A549 (cell line): ENCODE results near the gene ZNF808.

ENCODE experiments used
- CTCF ChIP-seq: fragments of >200 bp; sonication (Bioruptor Twin); formaldehyde crosslinking; IDR thresholded peaks from 3 replicates; pipeline ENCODE4 v1.5.1; 2016
- HOXB5 ChIP-seq: fragments of 250-450 bp; sonication (Bioruptor Pico); IDR thresholded peaks from 2 replicates; pipeline ENCODE4 v1.5.0; 2020; ENCODE audit warnings: mild to moderate bottlenecking, moderate library complexity
- KDM1A ChIP-seq: fragments of 200-600 bp; sonication (generic); IDR thresholded peaks from 2 replicates; pipeline ENCODE4 v1.6.1; 2016; ENCODE audit warnings: low read depth, mild to moderate bottlenecking
- RAD21 ChIP-seq, 2 experiments: fragments of >200 bp in 1 of 2; sonication (Bioruptor Twin) in 1 of 2; formaldehyde crosslinking in 1 of 2; IDR thresholded peaks in 1 of 2; conservative IDR thresholded peaks in 1 of 2; 2 replicates in 1 of 2; 3 replicates in 1 of 2; pipeline ENCODE4 v1.6.1; 2012 to 2018; ENCODE audit warnings: inconsistent platforms in 1 of 2
- USF2 ChIP-seq: fragments of 450-650 bp; IDR thresholded peaks from 2 replicates; pipeline ENCODE4 v1.6.1; 2014; ENCODE audit warnings: antibody characterized with exemption

DNA sequence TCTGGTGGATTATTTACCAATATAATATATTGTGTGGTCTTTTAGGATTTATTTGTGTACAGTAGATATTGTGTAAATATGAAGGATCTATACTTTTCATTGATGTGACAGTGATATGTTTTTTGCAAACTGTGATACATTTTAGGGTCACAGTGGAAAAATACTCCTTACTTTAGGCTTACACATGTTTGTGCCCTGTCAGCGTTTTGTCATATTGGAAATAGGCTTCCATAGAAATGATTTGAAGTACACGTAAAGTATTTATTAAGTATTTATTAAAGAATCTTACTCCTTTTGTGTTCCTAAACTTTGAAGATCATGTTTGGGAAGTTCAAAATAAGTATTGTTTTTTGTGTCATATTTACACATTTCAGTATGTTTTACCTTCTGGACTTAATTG, 5.0 kb downstream of the ZNF808 start:
- TF ChIP-seq USF2 (no peak), RAD21 (conservative IDR thresholded peaks at IDR 0.05 in 1 of 2, IDR thresholded peaks at IDR 0.05 in 1 of 2) (no peak), CTCF (no peak), KDM1A (no peak), HOXB5 (CRISPR knock-in tag) (no peak)
